ENCODE data around the gene SNTG2. TPM values are rescaled to one million over a fixed set of nuclear protein-coding genes. Genes with fewer than 3 reads are reported as not detected.
A peak's percentile ranks its signal among the peaks of the same experiment; 100 is the strongest.
"Not testable (repeated sequence)": the region's sequence is repeated elsewhere in the genome, so short reads cannot be mapped to it uniquely, and the experiment has no call there.

The SNTG2 gene
- total RNA-seq, 1 donor from 2014 or later: 0.15 TPM

DNA sequence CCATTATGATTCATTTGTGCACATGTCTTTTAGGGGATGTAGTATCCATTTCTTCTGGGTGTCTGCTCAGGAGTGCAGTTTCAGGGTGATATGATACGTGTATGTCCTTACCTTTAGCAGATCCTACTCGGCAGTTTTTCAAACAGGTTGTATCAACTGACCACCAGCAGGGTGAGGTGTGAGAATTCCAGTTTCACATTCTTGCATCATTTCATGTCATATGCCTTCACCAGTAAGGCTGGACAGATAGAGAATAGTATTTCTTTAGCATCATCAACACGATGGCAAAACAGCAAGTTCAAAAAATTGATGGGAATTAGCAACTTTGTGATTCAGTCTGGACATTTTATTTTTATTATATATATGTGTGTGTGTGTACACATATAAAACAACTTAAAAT lies 232.7 kb downstream of the SNTG2 start:
- no peak for DNase-seq (ENCODE audit: low read depth)

GRCh38 chr2:1186421-1186820 lies 235.8 kb downstream of the SNTG2 start:
- DNase-seq (ENCODE audit: low read depth): no peak

- DNase-seq (ENCODE audit: low read depth): no peak
Observed at GRCh38 chr2:1187189-1187588, 236.5 kb downstream of the SNTG2 start.

DNA sequence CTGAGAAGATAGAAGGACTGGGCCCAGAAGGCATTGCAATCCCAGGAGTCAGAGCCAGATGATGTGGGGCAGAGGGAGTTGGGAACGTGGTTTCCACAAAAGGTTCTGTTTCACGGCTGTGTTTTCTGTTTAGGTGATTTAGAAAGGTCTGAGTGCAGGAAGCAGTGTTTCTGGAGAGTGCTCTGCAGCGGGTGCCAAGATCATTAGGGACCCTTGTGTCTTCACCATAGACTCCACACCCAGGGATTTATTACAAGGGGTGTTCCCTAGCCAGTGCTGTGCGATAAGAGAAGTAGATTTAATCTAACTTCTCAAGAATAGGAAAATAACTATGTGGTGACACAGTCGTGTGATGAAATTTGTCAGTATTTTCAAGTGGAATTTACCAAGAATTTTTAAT lies 241.5 kb downstream of the SNTG2 start:
- DNase-seq (ENCODE audit: low read depth): no peak

GRCh38 chr2:1193801-1194200 lies 243.2 kb downstream of the SNTG2 start:
- no peak for DNase-seq (ENCODE audit: low read depth)

- no peak for DNase-seq (ENCODE audit: low read depth)
Observed at GRCh38 chr2:1203772-1204171, 253.1 kb downstream of the SNTG2 start.

DNA sequence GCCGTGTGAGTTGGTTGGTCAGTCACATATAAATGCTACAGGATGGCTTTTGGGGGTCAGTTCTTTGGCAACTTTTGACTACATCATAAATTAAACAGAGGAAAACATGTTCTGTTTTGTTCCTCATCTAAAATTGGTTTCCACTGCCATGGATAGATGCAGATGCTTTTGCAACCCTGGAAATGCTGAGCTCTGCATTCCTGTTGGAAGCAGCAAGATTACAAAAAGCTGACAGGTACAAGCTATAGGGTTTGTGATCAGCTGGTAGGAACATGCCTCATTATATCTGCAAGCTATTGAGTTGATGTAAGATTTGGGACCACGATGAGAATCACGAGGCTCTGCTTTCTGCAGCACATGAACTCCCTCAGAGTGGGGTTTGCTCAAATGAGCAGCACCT lies 255.2 kb downstream of the SNTG2 start:
- DNase-seq (ENCODE audit: low read depth): no peak

- no peak for DNase-seq (ENCODE audit: low read depth)
Observed at GRCh38 chr2:1207962-1208510, 257.4 kb downstream of the SNTG2 start.

GRCh38 chr2:1208522-1208921 lies 257.9 kb downstream of the SNTG2 start:
- DNase-seq (ENCODE audit: low read depth): no peak

GRCh38 chr2:1209246-1209645 lies 258.6 kb downstream of the SNTG2 start:
- DNase-seq (ENCODE audit: low read depth): no peak

- no peak for DNase-seq (ENCODE audit: low read depth)
Observed at GRCh38 chr2:1209761-1210160, 259.1 kb downstream of the SNTG2 start.

DNA sequence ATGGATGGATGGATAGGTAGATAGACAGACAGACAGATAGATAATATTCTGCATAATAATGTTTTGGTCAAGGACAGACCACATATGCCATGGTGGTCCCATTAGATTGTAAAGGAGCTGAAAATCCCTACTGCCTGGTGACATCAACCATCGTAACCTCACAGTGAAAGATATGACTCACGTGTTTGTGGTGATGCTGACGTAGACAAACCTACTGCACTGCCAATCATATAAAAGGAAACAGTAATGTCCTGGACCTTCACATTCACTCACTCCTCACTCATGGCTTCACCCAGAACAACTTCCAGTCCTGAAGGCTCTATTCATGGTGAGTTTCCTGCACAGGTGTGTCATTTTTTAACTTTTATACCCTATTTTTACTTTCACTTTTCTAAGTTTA lies 259.7 kb downstream of the SNTG2 start:
- no peak for DNase-seq (ENCODE audit: low read depth)

DNA sequence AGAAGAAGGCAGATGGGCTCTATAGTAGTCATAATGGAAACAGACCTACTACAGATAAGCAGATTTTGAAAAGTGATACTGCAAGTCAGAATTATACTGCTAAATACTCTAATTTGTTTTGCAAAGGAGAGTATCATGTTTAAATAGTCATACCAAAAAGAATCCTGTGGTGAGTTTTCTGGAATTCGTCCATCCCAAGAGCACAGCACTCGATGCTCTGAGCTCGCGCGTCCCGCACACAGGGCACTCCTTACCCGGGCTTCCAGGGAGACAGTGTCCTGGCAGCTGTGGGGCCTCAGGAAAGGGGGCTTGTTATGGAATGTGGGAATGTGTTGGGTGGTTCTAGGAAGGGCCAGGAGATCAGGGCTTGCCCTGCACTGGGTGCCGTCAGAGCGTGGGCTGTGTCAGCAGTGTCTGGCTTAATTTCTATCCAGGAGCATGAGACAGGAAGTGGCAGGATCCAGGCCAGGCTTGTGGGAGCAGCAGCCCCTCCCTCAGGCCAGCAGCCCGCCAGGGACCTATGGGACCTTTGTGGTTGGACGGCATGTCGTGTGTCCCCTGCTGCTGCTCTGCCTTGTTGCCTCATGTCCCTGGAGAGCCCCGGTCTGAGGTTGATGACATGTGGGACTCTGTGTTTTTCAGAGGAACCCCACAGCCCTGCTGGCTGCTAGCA lies 269.4 kb downstream of the SNTG2 start:
- no peak for DNase-seq (ENCODE audit: low read depth)

- no peak for DNase-seq (ENCODE audit: low read depth)
Observed at GRCh38 chr2:1222056-1222455, 271.4 kb downstream of the SNTG2 start.

DNA sequence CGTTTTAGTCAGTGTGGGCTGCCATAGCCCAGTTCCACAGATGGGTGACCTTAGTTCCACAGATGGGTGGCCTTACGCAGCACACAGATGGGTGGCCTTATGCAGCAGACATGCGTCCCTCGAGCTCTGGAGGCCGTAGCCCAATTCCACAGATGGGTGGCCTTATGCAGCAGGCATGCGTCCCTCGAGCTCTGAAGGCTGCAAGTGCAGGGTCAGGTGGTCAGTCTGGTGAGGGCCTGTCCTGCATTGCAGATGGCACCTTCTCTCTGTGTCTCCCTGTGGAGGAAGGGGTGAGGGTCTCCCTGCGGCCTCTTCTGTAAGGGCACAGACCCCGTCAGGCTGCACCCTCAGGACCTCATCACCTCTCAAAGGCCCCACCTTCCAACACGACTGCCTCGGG lies 273.1 kb downstream of the SNTG2 start:
- no peak for DNase-seq (ENCODE audit: low read depth)

DNA sequence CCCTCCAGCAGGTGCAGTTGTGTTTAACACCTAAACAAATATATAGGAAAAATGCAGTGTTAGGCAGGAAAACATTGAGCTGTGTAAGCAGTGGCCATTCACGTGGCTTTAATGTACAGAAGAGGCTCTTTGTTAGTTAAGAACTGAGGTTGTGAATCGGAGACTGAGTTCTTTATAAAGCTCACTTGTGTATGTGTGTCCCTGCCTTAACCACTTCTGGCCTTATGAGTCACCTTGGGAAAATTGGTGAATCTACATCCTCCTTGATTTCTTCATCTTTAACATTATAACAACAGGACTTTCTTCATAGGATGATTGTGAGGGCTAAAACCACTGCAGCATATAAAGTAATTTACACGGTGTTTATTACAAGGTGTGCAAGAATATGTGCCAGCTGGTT lies 274.3 kb downstream of the SNTG2 start:
- DNase-seq (ENCODE audit: low read depth): peak; percentile 38

- no peak for DNase-seq (ENCODE audit: low read depth)
Observed at GRCh38 chr2:1226766-1227165, 276.1 kb downstream of the SNTG2 start.

GRCh38 chr2:1227274-1227900 lies 276.7 kb downstream of the SNTG2 start:
- DNase-seq (ENCODE audit: low read depth): peak; percentile 43

GRCh38 chr2:1229596-1229995 lies 278.9 kb downstream of the SNTG2 start:
- DNase-seq (ENCODE audit: low read depth): not testable (repeated sequence)

- DNase-seq (ENCODE audit: low read depth): no peak
Observed at GRCh38 chr2:1230155-1230893, 279.7 kb downstream of the SNTG2 start.

DNA sequence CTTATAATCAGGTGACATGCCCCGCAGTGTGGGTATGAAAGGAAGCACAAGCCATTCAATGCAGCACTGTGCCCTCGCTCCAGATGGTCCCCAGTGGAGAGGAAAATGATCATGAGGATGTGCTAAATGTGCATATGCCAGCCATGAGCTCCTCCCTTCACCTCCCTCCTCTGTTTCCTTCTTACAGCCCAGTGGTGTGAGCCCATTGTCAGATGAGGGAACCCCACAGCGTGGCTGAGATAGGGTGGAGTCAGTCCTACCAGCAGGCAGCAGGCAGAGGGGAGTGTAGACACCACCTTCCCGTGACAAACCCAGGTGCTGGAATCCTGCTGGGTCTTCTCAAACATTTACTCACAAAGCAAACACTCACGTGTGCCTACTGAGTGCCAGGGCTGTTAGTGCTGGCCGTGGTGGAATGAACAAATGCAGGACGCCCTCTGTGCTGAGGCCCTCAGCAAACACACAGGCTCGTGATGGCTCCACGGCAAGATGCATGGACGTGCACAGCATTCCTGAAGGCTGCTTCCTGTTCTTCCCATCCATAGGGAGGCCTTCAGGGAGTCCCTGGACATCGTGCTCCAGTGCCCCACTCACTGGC lies 280.9 kb downstream of the SNTG2 start:
- no peak for DNase-seq (ENCODE audit: low read depth)

DNA sequence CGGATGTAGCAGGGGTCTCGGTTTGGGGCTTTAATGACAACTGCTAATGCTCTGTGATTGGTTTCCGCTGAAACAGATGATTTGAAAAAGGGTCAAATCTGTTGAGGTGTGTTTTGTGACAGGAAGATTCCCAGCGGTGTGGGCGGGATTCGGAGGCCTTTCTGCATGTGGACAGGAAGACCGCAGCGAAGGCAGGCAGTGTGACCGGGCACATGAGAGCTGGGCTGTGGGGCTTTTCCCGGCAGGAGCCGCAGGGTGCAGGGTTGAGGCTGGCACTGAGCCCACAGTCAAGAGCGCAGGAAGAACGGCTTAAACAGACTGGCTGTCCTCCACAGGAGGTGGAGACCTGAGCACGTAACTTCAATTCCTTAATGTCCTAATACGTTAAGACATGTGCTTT lies 282.6 kb downstream of the SNTG2 start:
- DNase-seq (ENCODE audit: low read depth): peak; percentile 85
